Measurements from ENCODE around the gene CALM1. TPM values are rescaled to one million over a fixed set of nuclear protein-coding genes. Genes with fewer than 3 reads are reported as not detected.

CALM1 gene
- total and polyA plus RNA-seq, 2 experiments from 2014 or later = 74.6 to 236 TPM

DNA sequence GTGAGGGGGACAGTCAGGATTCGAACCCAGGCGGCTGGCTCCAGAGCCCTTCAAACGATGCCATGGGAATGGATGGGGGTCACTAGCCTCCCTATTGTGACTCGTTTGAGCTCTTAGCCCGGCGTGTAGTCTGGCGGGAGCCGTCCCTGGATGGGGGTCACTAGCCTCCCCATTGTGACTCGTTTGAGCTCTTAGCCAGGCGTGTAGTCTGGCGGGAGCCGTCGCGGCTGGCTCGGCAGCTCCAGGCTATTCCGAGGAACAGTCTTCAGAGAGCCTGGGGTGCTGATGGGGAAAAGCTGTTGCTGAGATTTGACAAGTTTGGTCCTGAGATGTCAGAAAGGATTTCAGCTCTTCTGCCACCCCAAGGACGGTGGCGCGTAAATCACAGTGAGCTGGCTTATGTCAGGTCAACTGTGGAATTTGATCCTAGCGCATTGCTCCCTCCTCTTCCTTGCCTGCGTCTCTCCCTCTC is 58.3 kb downstream of the CALM1 start:
- Histone ChIP-seq H3K4me3 (no peak overlapping the region), H3K4me1 (ENCODE audit: low read depth) (no peaks in the 10 kb centered on the region), H3K27ac (no peak overlapping the region), H3K9me3 (ENCODE audit: low read depth) (no peaks in the 10 kb centered on the region), H3K27me3 (no peaks in the 10 kb centered on the region), H3K36me3 (no peaks in the 10 kb centered on the region)
- TF ChIP-seq, protein P1, sequence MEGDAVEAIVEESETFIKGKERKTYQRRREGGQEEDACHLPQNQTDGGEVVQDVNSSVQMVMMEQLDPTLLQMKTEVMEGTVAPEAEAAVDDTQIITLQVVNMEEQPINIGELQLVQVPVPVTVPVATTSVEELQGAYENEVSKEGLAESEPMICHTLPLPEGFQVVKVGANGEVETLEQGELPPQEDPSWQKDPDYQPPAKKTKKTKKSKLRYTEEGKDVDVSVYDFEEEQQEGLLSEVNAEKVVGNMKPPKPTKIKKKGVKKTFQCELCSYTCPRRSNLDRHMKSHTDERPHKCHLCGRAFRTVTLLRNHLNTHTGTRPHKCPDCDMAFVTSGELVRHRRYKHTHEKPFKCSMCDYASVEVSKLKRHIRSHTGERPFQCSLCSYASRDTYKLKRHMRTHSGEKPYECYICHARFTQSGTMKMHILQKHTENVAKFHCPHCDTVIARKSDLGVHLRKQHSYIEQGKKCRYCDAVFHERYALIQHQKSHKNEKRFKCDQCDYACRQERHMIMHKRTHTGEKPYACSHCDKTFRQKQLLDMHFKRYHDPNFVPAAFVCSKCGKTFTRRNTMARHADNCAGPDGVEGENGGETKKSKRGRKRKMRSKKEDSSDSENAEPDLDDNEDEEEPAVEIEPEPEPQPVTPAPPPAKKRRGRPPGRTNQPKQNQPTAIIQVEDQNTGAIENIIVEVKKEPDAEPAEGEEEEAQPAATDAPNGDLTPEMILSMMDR (IDR thresholded peaks at IDR 0.05; ENCODE audit: low read depth, low read length) = no peak
- DNase-seq (ENCODE audit: low read depth in 1 of 2, low spot score in 1 of 2) = peak in 1 of 2 donors; percentile 36

DNA sequence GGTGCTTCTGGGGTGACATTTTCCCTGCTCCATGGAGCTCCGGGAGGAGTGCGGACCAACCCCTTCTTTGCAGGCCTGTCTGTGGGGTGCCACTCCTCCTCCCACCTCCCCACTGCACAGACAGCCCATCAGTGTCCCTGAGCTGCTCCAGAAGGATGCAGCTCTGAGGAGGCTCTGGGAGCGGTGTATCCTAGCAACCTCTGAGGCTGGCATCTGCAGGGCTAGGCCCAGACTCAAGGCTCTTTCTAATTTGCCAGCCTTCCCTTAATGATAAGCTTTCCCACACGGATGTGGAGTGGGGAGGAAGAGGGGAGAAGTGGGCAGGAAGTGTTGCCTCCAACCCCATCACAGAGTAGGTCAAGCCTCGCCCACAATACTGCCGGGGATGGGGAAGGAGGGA is 59.7 kb downstream of the CALM1 start:
- H3K36me3 ChIP-seq = no peaks in the 10 kb centered on the region
- no peak overlapping the region for H3K27ac ChIP-seq
- DNase-seq (ENCODE audit: low read depth in 1 of 2, low spot score in 1 of 2) = no peak
- no peaks in the 10 kb centered on the region for H3K27me3 ChIP-seq
- no peaks in the 10 kb centered on the region for H3K9me3 ChIP-seq (ENCODE audit: low read depth)
- TF ChIP-seq, protein P1 (IDR thresholded peaks at IDR 0.05; ENCODE audit: low read depth, low read length) = no peak
- no peak overlapping the region for H3K4me3 ChIP-seq
- no peaks in the 10 kb centered on the region for H3K4me1 ChIP-seq (ENCODE audit: low read depth)

- no peaks in the 10 kb centered on the region for H3K9me3 ChIP-seq (ENCODE audit: low read depth)
- H3K36me3 ChIP-seq = no peaks in the 10 kb centered on the region
- no peak overlapping the region for H3K4me3 ChIP-seq
- no peaks in the 10 kb centered on the region for H3K4me1 ChIP-seq (ENCODE audit: low read depth)
- H3K27me3 ChIP-seq = no peaks in the 10 kb centered on the region
- TF ChIP-seq, protein P1 (IDR thresholded peaks at IDR 0.05; ENCODE audit: low read depth, low read length) = no peak
- DNase-seq (ENCODE audit: low read depth in 1 of 2, low spot score in 1 of 2) = no peak
- H3K27ac ChIP-seq = no peak overlapping the region
These were observed 60.4 kb downstream of the CALM1 start for GRCh38 chr14:90457186-90457585.

Other genes with a start within 250 kb of the CALM1 start
- gene PSMC1, start 140.5 kb upstream of the CALM1 start, total RNA-seq = 164 and 189 TPM in 2 replicates
- gene PSMC1, start 140.5 kb upstream of the CALM1 start, polyA plus RNA-seq = 232 and 280 TPM in 2 replicates
- 6.8 and 13.1 TPM in 2 replicates for gene NRDE2, start 65.1 kb upstream of the CALM1 start, total RNA-seq
- 7.9 and 8.7 TPM in 2 replicates for gene NRDE2, start 65.1 kb upstream of the CALM1 start, polyA plus RNA-seq

All from cardiac muscle cell (in vitro differentiated cells and primary cell).